Fibroblast of peridontal ligament (primary cell): ENCODE results near the gene ADH5.
"Not testable (repeated sequence)": the region's sequence is repeated elsewhere in the genome, so short reads cannot be mapped to it uniquely, and the experiment has no call there.

Source experiments
- DNase-seq: peaks from one replicate; pipeline ENCODE4 v3.0.0-alpha.2; 2010; ENCODE audit errors: extremely low read depth

The ADH5 gene

GRCh38 chr4:99084595-99084994 lies 4.0 kb downstream of the ADH5 start:
- no peak for DNase-seq

GRCh38 chr4:99082192-99082591 lies 6.4 kb downstream of the ADH5 start:
- no peak for DNase-seq

GRCh38 chr4:99080869-99081268 lies 7.7 kb downstream of the ADH5 start:
- DNase-seq, result not testable (repeated sequence)

GRCh38 chr4:99079625-99080295 lies 8.8 kb downstream of the ADH5 start:
- no peak for DNase-seq

GRCh38 chr4:99078931-99079624 lies 9.5 kb downstream of the ADH5 start:
- DNase-seq, result no peak

- no peak for DNase-seq
Measured at GRCh38 chr4:99078336-99078735, 10.3 kb downstream of the ADH5 start.

- DNase-seq, result no peak
Measured at GRCh38 chr4:99077177-99077576, 11.4 kb downstream of the ADH5 start.

- DNase-seq, result no peak
Measured at GRCh38 chr4:99076292-99076976, 12.2 kb downstream of the ADH5 start.

- DNase-seq, result no peak
Measured at GRCh38 chr4:99074816-99075215, 13.8 kb downstream of the ADH5 start.

GRCh38 chr4:99071159-99071558 lies 17.4 kb downstream of the ADH5 start:
- no peak for DNase-seq

GRCh38 chr4:99067617-99068016 lies 21.0 kb downstream of the ADH5 start:
- DNase-seq, result no peak

GRCh38 chr4:99065521-99065920 lies 23.1 kb downstream of the ADH5 start:
- not testable (repeated sequence) for DNase-seq

GRCh38 chr4:99062120-99062519 lies 26.5 kb downstream of the ADH5 start:
- no peak for DNase-seq

- no peak for DNase-seq
Measured at GRCh38 chr4:99061048-99061700, 27.4 kb downstream of the ADH5 start.

- no peak for DNase-seq
Measured at GRCh38 chr4:99059550-99059949, 29.0 kb downstream of the ADH5 start.

GRCh38 chr4:99058228-99058627 lies 30.4 kb downstream of the ADH5 start:
- DNase-seq, result no peak

- no peak for DNase-seq
Measured at GRCh38 chr4:99054428-99054994, 34.1 kb downstream of the ADH5 start.

GRCh38 chr4:99052902-99053301 lies 35.7 kb downstream of the ADH5 start:
- peak; percentile 67 for DNase-seq

- no peak for DNase-seq
Measured at GRCh38 chr4:99047710-99048109, 40.9 kb downstream of the ADH5 start.

- DNase-seq, result no peak
Measured at GRCh38 chr4:99043346-99043745, 45.2 kb downstream of the ADH5 start.

GRCh38 chr4:99038213-99038612 lies 50.4 kb downstream of the ADH5 start:
- no peak for DNase-seq

GRCh38 chr4:99033956-99034355 lies 54.6 kb downstream of the ADH5 start:
- DNase-seq, result peak; percentile 30
